Subcutaneous abdominal adipose tissue (tissue), 5 donors: ENCODE data around the gene IPO7.

ENCODE experiments used
- H3K27ac ChIP-seq: one replicate; pipeline ENCODE4 v1.7.0; 2013; ENCODE audit warnings: low read depth, mild to moderate bottlenecking, inconsistent platforms, low read length, moderate library complexity
- H3K27me3 ChIP-seq, 5 donors: one replicate each; pipeline ENCODE4 v1.7.0; 2013; ENCODE audit warnings: low read length in 5 of 5, inconsistent platforms in 1 of 5; ENCODE audit not compliant: control insufficient read depth in 5 of 5, insufficient read depth in 4 of 5
- H3K36me3 ChIP-seq, 5 donors: one replicate each; pipeline ENCODE4 v1.7.0; 2013; ENCODE audit warnings: low read length in 5 of 5; ENCODE audit not compliant: control insufficient read depth in 5 of 5, insufficient read depth in 5 of 5
- H3K4me1 ChIP-seq, 5 donors: one replicate each; pipeline ENCODE4 v1.7.0; 2013; ENCODE audit warnings: low read length in 5 of 5, mild to moderate bottlenecking in 3 of 5, moderate library complexity in 1 of 5; ENCODE audit not compliant: control insufficient read depth in 5 of 5, insufficient read depth in 5 of 5
- H3K4me3 ChIP-seq, 5 donors: one replicate each; pipeline ENCODE4 v1.7.0; 2013; ENCODE audit warnings: low read length in 5 of 5, low read depth in 1 of 5
- H3K9ac ChIP-seq, 5 donors: one replicate each; pipeline ENCODE4 v1.7.0; 2013; ENCODE audit warnings: low read length in 5 of 5, mild to moderate bottlenecking in 4 of 5, moderate library complexity in 3 of 5
- H3K9me3 ChIP-seq, 5 donors: one replicate each; pipeline ENCODE4 v1.7.0; 2013; ENCODE audit warnings: low read length in 5 of 5; ENCODE audit not compliant: control insufficient read depth in 5 of 5
- donor health status: healthy.
- donor health status: healthy.
- donor health status: healthy.
- donor health status: healthy.
- donor health status: healthy.

The IPO7 gene

GRCh38 chr11:9489080-9489765 is 104.8 kb downstream of the IPO7 start:
- Histone ChIP-seq H3K27me3 (no peaks in the 10 kb centered on the region), H3K9ac (no peak overlapping the region), H3K4me1 (no peaks in the 10 kb centered on the region), H3K36me3 (peaks cover 18 to 65% (median 27%) of the 10 kb centered on the region in 5 donors), H3K9me3 (no peaks in the 10 kb centered on the region), H3K27ac (no peak overlapping the region), H3K4me3 (no peak overlapping the region)

- no peak overlapping the region for H3K27ac ChIP-seq
- no peaks in the 10 kb centered on the region for H3K4me1 ChIP-seq
- H3K9me3 ChIP-seq = no peaks in the 10 kb centered on the region
- no peak overlapping the region for H3K9ac ChIP-seq
- no peaks in the 10 kb centered on the region for H3K27me3 ChIP-seq
- H3K4me3 ChIP-seq = no peak overlapping the region
- H3K36me3 ChIP-seq = peaks cover 25 to 76% (median 33%) of the 10 kb centered on the region in 5 donors
These were observed 105.9 kb downstream of the IPO7 start for GRCh38 chr11:9490376-9490775.

GRCh38 chr11:9493492-9493891 is 109.0 kb downstream of the IPO7 start:
- Histone ChIP-seq H3K27ac (no peak overlapping the region), H3K4me1 (no peaks in the 10 kb centered on the region), H3K27me3 (no peaks in the 10 kb centered on the region), H3K9me3 (no peaks in the 10 kb centered on the region), H3K36me3 (peaks cover 37 to 85% (median 51%) of the 10 kb centered on the region in 5 donors), H3K9ac (no peak overlapping the region), H3K4me3 (no peak overlapping the region)

GRCh38 chr11:9494316-9494715 is 109.9 kb downstream of the IPO7 start:
- H3K9me3 ChIP-seq = no peaks in the 10 kb centered on the region

GRCh38 chr11:9495803-9496514 is 111.5 kb downstream of the IPO7 start:
- no peak overlapping the region for H3K9ac ChIP-seq
- H3K27ac ChIP-seq = no peak overlapping the region
- H3K9me3 ChIP-seq = no peaks in the 10 kb centered on the region
- no peak overlapping the region for H3K4me3 ChIP-seq
- H3K27me3 ChIP-seq = no peaks in the 10 kb centered on the region
- peaks cover 42 to 89% (median 59%) of the 10 kb centered on the region in 5 donors for H3K36me3 ChIP-seq
- no peaks in the 10 kb centered on the region for H3K4me1 ChIP-seq

More at GRCh38 chr11:9494316-9494715, 109.9 kb downstream of the IPO7 start:
- no peak overlapping the region for H3K4me3 ChIP-seq
- no peak overlapping the region for H3K27ac ChIP-seq
- no peaks in the 10 kb centered on the region for H3K4me1 ChIP-seq
- no peak overlapping the region for H3K9ac ChIP-seq
- H3K36me3 ChIP-seq = peaks cover 38 to 88% (median 57%) of the 10 kb centered on the region in 5 donors
- H3K27me3 ChIP-seq = no peaks in the 10 kb centered on the region
